Gastroesophageal sphincter (tissue), 3 donors: Measurements from ENCODE around the gene OPRD1.

Experiments
- EP300 ChIP-seq: sonication (generic); formaldehyde crosslinking; IDR thresholded peaks from one replicate; pipeline ENCODE4 v1.6.1; 2017; ENCODE audit warnings: antibody characterized with exemption, mild to moderate bottlenecking
- TF ChIP-seq, protein P1 (sequence below), 4 experiments: fragments of 200-600 bp in 2 of 4; fragments of 450-650 bp in 2 of 4; sonication (generic) in 1 of 4; IDR thresholded peaks; one replicate each; pipeline ENCODE4 v1.5.1; 2017 to 2019; ENCODE audit warnings: antibody characterized with exemption in 4 of 4, mild to moderate bottlenecking in 2 of 4, moderate library complexity in 2 of 4

GRCh38 chr1:28804071-28804470 lies 7.9 kb upstream of the OPRD1 start:
- TF ChIP-seq, protein P1, sequence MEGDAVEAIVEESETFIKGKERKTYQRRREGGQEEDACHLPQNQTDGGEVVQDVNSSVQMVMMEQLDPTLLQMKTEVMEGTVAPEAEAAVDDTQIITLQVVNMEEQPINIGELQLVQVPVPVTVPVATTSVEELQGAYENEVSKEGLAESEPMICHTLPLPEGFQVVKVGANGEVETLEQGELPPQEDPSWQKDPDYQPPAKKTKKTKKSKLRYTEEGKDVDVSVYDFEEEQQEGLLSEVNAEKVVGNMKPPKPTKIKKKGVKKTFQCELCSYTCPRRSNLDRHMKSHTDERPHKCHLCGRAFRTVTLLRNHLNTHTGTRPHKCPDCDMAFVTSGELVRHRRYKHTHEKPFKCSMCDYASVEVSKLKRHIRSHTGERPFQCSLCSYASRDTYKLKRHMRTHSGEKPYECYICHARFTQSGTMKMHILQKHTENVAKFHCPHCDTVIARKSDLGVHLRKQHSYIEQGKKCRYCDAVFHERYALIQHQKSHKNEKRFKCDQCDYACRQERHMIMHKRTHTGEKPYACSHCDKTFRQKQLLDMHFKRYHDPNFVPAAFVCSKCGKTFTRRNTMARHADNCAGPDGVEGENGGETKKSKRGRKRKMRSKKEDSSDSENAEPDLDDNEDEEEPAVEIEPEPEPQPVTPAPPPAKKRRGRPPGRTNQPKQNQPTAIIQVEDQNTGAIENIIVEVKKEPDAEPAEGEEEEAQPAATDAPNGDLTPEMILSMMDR (IDR thresholded peaks at IDR 0.05) = no peak
- TF ChIP-seq EP300 = no peak
